MV-4-11 (cell line): Measurements from ENCODE around the gene OTUD7B.
"Not testable (repeated sequence)": the region's sequence is repeated elsewhere in the genome, so short reads cannot be mapped to it uniquely, and the experiment has no call there.

Experiments
- DNase-seq: peaks from one replicate; lab custom pipeline; 2025; lab: John Stamatoyannopoulos, UW

The OTUD7B gene

DNA sequence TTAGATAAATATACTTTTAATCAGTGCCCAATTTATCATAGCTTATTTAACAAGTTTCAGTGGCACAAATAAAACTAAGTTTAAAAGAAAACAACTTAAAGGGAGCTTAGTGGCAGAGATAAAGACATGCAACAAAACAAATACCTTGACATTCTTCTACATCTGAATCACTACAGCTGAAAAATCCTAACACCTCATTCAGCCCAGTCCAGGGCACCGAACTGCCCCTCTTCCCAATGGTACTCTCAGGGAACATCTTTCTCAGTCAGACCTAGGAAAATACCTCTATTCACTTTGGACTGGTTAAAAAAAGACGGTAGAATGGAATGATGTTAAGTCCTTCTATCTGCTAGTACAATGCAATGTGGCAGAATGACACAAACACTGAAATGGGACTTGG, 8.3 kb downstream of the OTUD7B start:
- DNase-seq, result no peak

DNA sequence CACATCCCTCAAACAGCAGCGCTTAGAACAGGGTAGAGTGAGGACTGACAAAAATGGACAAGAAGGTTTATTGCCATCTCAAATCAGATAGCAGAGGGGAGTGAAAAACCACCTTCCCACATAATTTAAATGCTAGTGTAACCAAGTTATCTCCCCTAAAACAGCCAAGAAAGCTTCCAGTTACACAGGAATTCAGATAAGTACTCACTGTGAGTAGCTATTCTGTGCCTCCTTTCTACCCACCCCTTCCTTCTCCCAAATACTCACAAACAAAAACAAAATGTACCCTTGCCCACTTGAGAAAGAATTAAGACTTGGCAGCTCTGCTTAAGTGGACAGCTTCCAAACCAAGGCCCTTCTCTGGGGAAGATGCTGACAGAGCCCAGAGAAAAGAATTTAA, 9.1 kb downstream of the OTUD7B start:
- DNase-seq, result no peak

DNA sequence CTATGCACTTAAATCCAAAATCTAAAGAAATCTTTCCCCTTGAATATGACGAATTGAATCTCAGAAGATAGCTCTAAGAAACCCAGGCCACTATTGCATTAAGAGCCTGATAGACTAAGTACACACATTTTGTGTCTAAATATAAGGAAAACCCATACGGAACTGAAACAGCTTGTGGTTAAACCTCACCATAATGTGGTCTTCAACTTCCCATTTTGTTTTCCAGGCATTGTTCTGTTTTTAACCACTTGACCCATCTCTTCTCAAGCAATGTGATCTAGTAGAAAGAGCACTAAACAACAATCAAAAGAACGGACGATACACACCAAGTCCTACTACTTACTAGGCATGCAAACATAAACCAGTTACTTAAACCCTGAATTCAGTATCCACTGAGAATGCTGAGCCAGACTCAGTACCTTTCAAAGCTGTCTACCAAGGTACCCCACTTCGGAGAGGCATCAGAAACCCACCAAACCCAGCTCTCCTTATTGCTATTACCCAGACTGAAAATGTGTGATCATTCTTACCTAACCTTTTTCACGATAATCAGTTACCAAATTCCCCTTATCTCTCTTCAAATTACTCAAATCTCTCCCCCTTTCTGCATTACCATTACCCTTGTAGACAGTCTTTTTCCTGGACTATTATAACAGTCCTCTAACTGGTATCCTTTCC, 12.8 kb downstream of the OTUD7B start:
- peak; percentile 99 for DNase-seq

DNA sequence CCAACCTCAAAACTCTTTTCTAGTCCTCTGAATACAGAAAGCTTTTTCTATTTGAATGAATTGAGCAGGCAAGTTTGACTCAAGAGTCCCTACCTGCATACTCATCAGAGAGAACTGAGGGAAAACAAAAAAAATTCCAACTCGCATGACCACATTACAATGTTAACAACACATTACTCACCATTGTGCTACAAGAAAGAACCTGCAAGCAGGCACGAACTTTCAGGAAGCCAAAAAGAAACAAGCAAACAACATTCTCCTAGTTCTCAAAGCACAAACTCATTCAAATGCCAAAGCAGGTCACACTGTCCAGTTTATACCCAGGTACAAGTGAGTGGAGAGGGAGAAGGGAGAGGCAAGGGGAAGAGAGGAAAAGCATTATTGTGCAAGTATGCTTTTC, 14.6 kb downstream of the OTUD7B start:
- DNase-seq, result no peak

DNA sequence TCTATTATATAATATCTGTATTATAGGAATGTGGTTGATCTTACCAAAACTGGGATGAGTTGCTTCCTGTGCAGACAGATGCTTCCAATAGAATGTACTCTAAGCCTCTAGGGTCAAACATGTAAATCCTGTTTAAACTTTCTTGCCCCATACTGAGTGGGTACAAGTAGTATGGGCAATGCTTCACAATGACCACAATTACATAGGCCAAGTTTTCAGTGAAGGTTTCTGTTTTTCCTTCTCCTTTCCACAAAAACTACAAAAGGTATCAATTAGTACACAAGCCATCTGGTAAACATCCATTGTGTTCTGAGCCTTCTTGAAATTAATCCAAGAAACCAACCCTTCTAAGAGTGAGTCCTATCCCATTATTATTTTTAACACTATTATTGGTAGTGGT, 16.8 kb downstream of the OTUD7B start:
- DNase-seq, result no peak

DNA sequence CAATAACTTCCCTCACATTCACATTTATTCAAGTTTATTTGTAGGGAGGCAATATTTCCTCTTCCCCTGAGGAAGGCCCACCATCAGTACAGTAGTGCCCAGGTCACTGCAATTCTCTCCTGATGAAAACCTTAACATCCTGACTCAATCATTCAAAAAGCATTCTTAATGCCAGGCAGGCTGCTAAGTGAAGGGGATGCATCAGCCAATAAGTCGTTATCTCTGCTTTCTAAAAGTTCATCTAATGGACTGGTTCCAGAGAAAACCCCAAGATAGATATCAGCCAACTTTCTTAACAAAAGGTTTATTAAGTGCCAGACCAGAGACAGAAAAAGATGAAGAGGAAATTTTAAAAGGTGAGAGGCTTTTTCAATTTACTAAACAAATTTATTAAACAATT, 17.3 kb downstream of the OTUD7B start:
- DNase-seq, result no peak

DNA sequence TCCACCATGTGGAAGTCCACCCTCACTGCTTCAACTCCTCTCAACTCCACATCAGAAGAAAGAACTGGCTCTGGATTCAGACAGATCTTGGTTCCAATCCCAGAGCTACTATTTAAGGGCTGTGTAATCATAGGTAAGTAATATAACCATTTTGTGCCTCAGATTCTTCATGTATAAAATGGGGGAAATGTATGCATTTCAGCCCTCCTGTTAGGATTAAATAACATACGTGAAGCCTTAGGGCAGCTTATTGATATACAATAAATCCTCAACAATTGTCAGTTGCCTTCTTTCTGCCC, 23.3 kb downstream of the OTUD7B start:
- no peak for DNase-seq

DNA sequence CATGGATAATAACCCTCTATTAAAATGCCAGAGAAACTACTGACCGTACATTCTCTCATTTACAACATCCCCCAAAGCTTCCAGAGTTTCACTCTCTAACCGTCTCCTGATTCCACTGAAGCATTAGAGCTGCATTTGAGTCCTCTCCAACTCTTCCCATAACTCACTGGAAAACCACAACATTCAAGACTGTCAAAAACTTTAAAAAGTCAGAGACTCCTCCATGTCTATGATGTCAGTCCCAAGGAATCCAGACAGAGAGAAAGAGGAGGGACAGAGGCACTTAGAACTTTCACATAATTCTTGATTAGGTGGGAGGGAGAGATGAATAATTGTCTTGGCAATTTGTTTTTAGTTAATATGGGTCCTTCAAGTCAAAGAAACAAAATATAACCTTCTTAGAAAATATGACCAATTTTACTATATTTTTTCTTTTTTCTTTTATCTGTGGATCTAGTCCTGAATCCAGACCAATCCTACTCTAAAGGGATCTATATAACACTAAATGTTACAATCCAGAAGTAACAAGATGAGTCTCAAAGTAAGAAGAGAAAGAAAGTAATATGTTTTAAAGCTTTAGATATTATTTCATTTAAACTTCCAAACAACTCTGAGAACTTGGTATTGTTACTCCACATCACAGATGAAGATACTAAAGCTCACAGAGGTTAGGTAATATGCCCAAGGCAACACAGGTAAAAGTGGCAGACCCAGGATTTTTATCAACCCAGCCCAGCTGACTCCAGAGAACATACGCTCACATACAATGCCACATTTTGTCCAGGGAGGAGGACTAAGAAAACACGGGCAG, 23.8 kb downstream of the OTUD7B start:
- DNase-seq, result no peak

DNA sequence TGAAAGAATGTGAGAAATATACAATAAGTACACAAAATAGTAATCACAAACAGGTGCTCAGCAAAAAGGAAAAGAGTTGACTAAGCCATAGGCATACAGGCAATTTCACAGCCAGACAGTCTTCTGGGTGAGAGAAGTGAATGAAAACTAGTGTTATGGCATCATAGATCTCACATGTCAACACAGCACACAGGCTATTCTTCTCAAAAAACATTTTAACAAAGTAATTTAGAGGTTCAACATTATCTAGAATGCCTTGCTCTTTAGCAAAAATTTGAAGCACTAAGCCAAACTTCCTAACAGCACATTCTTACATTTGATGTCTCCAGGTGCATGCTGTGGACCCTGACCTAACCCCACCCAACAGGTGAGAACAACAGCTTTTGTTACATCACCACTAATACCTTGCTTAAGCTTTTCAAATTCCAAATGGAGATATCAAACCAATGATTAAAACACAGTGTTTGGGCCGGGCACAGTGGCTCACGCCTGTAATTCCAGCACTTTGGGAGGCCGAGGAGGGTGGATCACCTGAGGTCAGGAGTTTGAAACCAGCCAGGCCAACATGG, 30.5 kb downstream of the OTUD7B start:
- DNase-seq, result no peak

DNA sequence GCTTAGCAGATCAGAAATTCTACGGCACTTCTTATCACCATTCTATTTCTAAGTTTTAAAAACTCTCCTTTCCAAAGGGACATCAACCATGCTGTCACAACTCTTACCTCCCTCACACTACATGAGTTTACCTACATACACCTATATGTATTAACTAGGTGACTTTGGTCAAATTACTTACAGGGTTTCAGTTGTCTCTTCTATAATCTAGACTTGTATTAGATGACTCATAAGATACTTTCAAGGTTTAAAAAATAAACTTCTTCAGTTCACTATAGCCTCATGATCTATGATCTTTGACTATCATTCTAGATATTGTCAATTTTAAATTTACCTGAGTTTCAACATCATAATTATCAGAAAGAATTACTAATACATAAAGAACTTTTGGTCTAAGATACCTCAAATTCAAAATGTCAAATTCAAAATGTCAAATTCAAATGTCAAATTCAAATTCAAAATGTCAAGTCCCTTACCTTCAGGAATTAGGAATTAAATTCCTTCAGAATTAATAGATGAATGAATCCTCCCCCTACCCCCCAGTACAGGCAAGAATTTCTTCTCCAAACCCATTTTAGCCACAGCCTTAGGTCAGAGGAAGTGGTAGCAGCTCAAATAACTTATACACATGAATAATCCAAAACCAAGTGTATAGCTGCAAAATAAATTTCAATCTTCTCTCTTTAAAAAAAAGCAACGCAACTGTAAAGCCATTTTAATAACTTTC, 31.1 kb downstream of the OTUD7B start:
- DNase-seq, result no peak

DNA sequence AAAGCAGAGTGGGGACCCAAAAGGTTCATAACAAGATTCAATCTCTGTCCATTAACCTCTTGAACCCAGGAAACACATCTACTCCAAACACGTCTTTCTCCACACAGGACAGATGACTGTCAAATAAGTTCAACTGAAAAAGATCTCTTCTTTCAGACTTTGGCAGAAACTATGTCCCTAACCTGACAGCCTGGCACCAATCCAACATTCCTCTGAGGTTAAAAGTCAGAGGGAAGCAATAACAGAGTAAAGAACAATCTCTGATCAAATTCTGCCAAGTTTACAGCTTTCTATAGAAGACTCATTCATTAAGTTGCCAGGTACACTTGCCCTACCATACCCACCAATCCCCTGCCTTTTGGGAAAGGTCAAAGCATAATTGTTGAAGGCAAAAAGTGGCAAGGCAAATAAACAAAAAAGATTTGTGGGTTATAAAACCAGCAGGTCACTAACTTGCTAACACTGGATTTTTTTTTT, 31.9 kb downstream of the OTUD7B start:
- no peak for DNase-seq

DNA sequence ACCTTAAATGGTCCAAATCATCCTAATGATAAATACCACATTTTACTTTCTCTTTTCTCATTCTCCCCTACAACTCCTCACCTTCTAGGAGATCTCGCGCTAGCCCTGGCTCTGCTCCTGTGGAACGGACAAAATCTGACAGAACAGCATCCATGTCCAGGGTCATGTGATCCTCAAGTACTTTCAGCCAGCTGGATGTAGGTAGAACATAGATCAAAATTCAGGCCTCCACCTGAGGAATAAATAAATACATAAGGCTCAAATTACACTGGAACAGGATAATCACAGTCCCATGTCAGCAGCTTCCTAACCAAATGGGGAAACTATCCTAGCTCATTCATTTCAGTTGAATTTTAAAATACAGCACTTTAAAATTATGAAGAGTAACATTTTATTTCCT, 33.2 kb downstream of the OTUD7B start:
- DNase-seq, result no peak

DNA sequence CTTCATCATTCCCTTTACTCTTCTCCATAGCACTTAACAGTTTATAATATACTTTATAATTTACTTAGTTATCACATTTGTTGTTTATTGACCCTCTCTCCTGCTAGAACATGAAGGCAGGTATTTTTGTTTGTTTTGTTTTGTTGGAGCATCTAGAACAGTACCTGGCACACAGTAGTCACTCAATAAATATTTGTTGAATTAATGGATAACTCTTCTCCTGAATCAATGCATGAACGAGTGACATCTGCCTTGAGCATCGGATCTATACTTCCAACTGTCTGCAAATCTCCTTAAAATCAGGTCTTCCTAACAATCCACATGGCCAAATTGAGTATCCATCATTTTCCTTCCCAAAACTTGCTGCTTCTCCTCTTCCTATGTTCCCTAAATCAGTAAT, 38.0 kb downstream of the OTUD7B start:
- no peak for DNase-seq

DNA sequence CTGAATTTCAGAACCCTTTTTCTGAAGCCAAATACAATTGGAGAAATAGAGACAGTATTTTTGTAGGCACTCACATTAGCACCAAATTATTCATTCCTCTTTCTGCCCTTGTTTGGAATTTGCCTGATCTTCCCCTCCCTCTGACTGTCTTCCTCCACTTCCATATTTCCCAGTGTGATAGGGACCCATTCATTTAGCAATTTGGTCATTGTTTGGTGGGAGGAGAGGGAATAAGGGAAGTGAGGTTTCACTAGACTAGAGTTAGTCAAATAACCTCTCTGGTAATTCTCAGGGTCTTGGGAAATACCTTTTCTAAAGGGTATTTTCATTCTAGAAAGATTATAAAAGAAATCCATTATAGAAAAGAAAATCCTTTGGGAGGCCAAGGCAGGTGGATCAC, 42.9 kb downstream of the OTUD7B start:
- no peak for DNase-seq

DNA sequence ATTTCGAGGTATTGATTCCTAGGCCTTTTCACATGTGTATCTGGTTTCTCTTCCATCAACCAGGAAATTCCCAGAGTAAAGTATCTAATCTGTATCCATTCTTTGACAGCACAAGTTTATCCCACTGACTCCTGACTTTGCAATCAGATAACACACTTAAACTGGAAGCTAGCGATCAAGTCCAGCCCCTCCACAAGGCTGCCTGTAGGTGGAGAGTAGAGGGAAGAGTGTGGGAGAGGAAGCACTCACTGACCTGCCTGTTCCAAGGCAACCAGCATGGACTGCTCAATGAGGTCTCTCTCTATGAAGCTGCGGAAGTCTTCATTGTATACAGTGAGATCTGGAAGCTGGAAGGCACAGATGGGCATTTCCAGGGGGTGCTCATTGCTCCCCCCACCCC, 43.5 kb downstream of the OTUD7B start:
- DNase-seq, result no peak

DNA sequence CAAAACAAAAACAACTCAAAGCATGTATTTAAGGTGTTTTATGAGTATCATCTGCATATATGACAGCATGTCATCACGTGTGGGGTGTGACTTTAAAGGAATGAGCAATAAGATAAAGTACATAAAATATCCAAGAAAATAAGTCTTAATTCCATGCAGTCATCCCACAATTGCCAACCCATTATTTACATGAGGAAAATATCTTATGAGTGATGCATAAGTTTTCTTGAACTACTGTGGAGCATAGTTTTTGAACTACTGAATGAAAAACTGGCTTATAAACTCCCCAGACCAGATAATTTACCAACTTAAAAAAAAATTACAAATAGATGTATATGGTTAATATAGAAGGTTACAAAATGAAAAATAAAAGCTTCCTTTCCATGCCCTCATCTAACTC, 44.1 kb downstream of the OTUD7B start:
- DNase-seq, result no peak

DNA sequence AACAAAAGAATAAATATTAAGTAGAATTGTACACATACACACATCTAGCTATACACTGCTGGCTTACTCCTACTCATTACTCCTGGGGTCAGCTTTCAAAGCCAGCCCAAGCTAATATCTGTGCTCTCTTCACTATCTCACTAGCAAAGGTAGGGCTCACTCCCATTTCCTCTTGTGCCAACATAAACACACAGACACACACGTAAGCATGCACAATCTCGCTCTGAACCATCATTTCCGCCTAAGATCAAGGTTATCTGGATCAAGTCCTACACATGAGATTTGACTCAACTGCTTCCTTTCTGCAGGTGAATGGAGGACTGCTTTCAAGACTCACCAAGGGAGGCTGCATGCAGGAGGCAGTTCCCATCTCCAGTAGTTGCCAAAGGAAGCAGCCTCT, 45.1 kb downstream of the OTUD7B start:
- DNase-seq, result no peak

DNA sequence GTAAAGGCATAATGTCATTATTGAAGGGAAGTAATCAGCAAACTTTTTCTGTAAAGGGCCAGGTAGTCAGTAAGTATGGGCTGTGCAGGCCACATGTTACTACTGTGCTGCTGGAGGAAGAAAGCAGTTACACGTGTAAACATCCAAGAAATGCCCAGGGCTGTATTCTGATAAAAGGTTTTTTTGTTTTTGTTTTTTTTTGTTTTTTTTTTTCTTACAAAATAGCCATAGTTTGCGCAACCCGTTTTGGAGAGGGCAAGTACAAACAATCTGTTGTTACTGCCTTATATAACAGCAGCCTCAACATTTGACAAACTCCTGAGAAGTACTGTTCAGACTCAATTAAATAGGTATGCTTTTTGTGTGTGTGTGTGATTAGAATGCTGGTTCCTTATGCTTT, 47.2 kb downstream of the OTUD7B start:
- no peak for DNase-seq

DNA sequence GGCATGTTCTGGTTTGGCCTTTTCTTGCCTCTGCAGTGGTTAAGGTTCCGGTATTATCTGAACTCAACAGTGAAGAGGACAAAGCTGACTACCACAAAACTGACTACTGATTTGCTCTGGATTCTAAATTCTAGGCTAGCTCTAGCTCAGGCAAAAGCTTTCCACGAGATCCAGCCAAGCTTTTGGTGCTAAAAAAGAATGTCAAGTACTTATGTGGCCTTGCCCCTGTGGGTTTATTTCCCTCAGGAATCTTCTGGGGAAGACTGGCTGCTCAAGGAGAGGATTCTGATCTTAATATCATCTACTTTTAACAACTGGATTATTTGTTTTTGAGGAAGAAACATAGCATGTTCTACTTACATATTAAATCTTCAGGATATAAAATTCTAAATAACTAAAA, 47.8 kb downstream of the OTUD7B start:
- no peak for DNase-seq

DNA sequence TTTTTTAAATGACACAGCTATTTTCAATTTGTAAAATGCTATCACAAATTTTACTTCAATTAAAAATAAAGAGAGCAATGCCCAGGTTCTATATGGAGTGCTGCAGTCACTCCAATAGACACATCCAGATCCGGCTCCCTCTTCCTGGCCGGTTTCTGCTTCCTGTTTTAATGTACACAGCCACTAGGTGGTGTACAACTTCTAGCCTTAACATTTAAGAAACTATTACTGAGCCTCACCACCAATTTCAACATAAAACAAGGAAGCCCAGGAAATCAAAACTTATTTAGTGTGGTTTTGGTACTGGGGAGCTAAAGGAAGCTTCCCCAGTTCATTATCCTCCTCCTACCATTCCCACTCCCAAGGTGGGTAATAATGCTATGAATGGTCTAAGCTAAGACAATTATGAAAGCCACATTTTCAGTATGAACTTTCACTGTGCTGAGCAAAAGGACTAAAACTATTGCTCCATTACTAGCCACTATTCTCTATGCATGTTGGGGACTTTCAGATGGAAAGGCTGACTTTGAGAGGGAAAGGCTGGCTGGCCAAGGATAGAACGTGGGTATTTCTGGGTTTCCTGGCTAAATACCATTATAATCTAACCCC, 48.4 kb downstream of the OTUD7B start:
- DNase-seq, result peak; percentile 85

DNA sequence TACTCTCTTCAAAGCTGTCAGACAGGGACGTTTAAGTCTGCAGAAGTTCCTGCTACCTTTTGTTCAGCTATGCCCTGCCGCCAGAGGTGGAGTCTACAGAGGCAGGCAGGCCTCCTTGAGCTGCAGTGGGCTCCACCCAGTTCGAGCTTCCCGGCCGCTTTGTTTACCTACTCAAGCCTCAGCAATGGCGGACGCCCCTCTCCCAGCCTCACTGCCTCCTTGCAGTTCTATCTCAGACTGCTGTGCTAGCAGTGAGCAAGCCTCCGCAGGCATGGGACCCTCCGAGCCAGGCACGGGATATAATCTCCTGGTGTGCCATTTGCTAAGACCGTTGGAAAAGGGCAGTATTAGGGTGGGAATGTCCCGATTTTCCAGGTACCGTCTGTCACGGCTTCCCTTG, 53.0 kb downstream of the OTUD7B start:
- not testable (repeated sequence) for DNase-seq

DNA sequence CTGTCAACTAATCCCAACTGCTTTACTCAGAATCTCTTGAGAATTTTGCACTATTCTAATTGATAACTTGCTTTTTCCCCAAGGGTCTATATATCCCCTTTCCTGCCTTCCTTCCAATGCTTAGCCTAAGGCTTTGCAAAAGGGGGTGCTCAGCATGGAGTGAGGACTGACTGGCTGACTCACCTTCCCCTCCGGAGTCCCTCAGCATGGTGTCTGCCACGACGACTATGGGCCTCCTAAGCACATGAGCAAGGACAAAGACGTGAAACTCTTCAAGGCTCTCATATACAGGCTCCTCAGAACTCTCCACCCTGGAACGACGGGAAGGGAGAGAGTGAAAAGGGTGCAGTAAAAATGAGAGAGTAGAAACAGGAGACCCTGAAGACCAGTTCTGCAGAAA, 60.6 kb downstream of the OTUD7B start:
- DNase-seq, result no peak
